Upper lobe of left lung (tissue), 6 donors: ENCODE results near the gene SMCHD1. TPM values are rescaled to one million over a fixed set of nuclear protein-coding genes. Genes with fewer than 3 reads are reported as not detected.
"Not testable (repeated sequence)": the region's sequence is repeated elsewhere in the genome, so short reads cannot be mapped to it uniquely, and the experiment has no call there.

ENCODE experiments used
- ATAC-seq, 2 donors: fragments of 200-7000 bp; cut with Tn5 transposase; one replicate each; pipeline ENCODE4 v1.9.1; 2022; ENCODE audit warnings: mild to moderate bottlenecking in 2 of 2, moderate library complexity in 2 of 2; ENCODE audit not compliant: low FRiP score in 2 of 2
- DNase-seq, 2 donors: peaks; one replicate each; pipeline ENCODE4 v3.0.0-alpha.2; 2019 to 2020
- H3K27ac ChIP-seq, 4 donors: fragments of 200-600 bp; sonication (generic); one replicate each; pipeline ENCODE4 v1.5.1; 2016 to 2019
- H3K27me3 ChIP-seq, 4 donors: fragments of 200-600 bp; sonication (generic); one replicate each; pipeline ENCODE4 v1.5.1; 2017 to 2019
- H3K36me3 ChIP-seq, 4 donors: fragments of 200-600 bp; sonication (generic); one replicate each; pipeline ENCODE4 v1.5.1; 2016 to 2019
- H3K4me1 ChIP-seq, 4 donors: fragments of 200-600 bp; sonication (generic); one replicate each; pipeline ENCODE4 v1.5.1; 2018 to 2019
- H3K4me3 ChIP-seq, 4 donors: fragments of 200-600 bp; sonication (generic); one replicate each; pipeline ENCODE4 v1.5.1; 2017 to 2019; ENCODE audit warnings: mild to moderate bottlenecking in 2 of 4, moderate library complexity in 1 of 4
- H3K9me3 ChIP-seq, 4 donors: fragments of 200-600 bp; sonication (generic); one replicate each; pipeline ENCODE4 v1.5.1; 2018 to 2019
- CTCF ChIP-seq, 6 experiments: fragments of 450-650 bp in 4 of 6; fragments of 200-600 bp in 2 of 6; sonication (generic) in 2 of 6; IDR thresholded peaks; one replicate each; pipeline ENCODE4 v1.5.1; 2016 to 2019; ENCODE audit warnings: antibody characterized with exemption in 6 of 6
- EP300 ChIP-seq, 4 donors: sonication (generic); formaldehyde crosslinking; IDR thresholded peaks; one replicate each; pipeline ENCODE4 v1.5.1; 2017; ENCODE audit warnings: antibody characterized with exemption in 4 of 4, control low read depth in 2 of 4
- POLR2A ChIP-seq, 4 donors: fragments of 450-650 bp; IDR thresholded peaks; one replicate each; pipeline ENCODE4 v1.5.1; 2016 to 2017; ENCODE audit warnings: antibody characterized with exemption in 4 of 4, mild to moderate bottlenecking in 2 of 4
- POLR2AphosphoS5 ChIP-seq, 2 donors: sonication (generic); formaldehyde crosslinking; IDR thresholded peaks; one replicate each; pipeline ENCODE4 v1.5.1; 2017; ENCODE audit warnings: antibody characterized with exemption in 2 of 2
- WGBS, 2 donors: methylation state at CpG; one replicate each; pipeline ENCODE4 v1.1.5; 2017 to 2018; 5-methylcytosine and 5-hydroxymethylcytosine counted together
- total RNA-seq, 6 donors: library from RNA; depleted of rRNA in 4 of 6; stranded (reverse); fragments of >200 nt in 4 of 6; gene quantifications; one replicate each; pipeline versions ENCODE4 v1.1.0 to v1.2.1, GENCODE V29; 2016 to 2021
- donor health status: DM: no; HTN: no; CAD: no; lungs with moderate emphysema.
- donor health status: DM: no; HTN: yes; CAD: no; lungs with severe emphysema.

SMCHD1 gene
- total RNA-seq, 6 donors from 2014 or later, result 39.2 to 157 (median 58.9) TPM

GRCh38 chr18:2825613-2826175 is 170.2 kb downstream of the SMCHD1 start:
- TF ChIP-seq POLR2A (IDR thresholded peaks at IDR 0.05), result no peak
- no peak for TF ChIP-seq EP300 (IDR thresholded peaks at IDR 0.05)
- Histone ChIP-seq H3K27me3 (no peaks in the 10 kb centered on the region), H3K4me1 (no peaks in the 10 kb centered on the region), H3K9me3 (no peaks in the 10 kb centered on the region), H3K36me3 (no peaks in the 10 kb centered on the region), H3K27ac (no peak overlapping the region), H3K4me3 (no peak overlapping the region)
- DNase-seq (no peak), ATAC-seq (no peak)
- 88 to 90% methylated on average over 3 of the region's 3 CpGs for WGBS, 2 donors

DNA sequence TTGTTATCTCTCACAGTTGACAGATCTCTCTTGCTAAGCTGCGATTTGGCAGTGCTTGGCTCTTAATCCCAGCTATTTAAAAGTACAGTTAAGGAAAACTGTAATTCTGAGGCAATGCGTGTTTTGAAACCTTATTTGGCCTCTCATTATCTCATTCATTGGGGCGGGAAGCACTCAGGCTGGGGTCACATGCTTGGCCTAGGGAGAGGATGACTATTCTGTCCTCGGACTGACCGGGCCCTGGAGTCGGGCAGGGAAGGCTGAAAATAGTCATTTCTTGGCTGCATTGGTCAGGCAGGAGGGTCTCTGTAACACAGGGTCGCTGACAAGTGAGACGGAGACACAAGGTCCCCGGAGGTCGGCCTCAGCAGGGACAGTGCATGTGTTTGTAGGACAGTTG is 171.1 kb downstream of the SMCHD1 start:
- Histone ChIP-seq H3K36me3 (no peaks in the 10 kb centered on the region), H3K27me3 (no peaks in the 10 kb centered on the region), H3K9me3 (no peaks in the 10 kb centered on the region), H3K4me3 (no peak overlapping the region), H3K27ac (no peak overlapping the region), H3K4me1 (no peaks in the 10 kb centered on the region)
- DNase-seq, result no peak
- 67 to 72% methylated on average over 10 of the region's 10 CpGs for WGBS, 2 donors
- TF ChIP-seq CTCF (IDR thresholded peaks at IDR 0.05), result no peak
- TF ChIP-seq POLR2AphosphoS5 (IDR thresholded peaks at IDR 0.05), result peak in 1 of 2 donors; percentile 28
- ATAC-seq, result peak in 1 of 2 donors; percentile 92

- WGBS, 2 donors, result 76 to 83% methylated on average over 5 of the region's 5 CpGs
- H3K36me3 ChIP-seq, result no peaks in the 10 kb centered on the region
- H3K9me3 ChIP-seq, result no peaks in the 10 kb centered on the region
- no peak overlapping the region for H3K4me3 ChIP-seq
- H3K27me3 ChIP-seq, result no peaks in the 10 kb centered on the region
- no peak for DNase-seq
- H3K4me1 ChIP-seq, result no peaks in the 10 kb centered on the region
- no peak for ATAC-seq
- TF ChIP-seq EP300 (IDR thresholded peaks at IDR 0.05) (no peak), CTCF (IDR thresholded peaks at IDR 0.05) (no peak), POLR2A (IDR thresholded peaks at IDR 0.05) (no peak)
- H3K27ac ChIP-seq, result no peak overlapping the region
Observed at GRCh38 chr18:2827061-2827460, 171.5 kb downstream of the SMCHD1 start.

GRCh38 chr18:2836118-2836517 is 180.6 kb downstream of the SMCHD1 start:
- not testable (repeated sequence) for H3K4me3 ChIP-seq, H3K27ac ChIP-seq, H3K9me3 ChIP-seq, H3K27me3 ChIP-seq, ATAC-seq, H3K4me1 ChIP-seq, H3K36me3 ChIP-seq, DNase-seq
- 88 to 98% methylated on average over 3 of the region's 3 CpGs for WGBS, 2 donors

DNA sequence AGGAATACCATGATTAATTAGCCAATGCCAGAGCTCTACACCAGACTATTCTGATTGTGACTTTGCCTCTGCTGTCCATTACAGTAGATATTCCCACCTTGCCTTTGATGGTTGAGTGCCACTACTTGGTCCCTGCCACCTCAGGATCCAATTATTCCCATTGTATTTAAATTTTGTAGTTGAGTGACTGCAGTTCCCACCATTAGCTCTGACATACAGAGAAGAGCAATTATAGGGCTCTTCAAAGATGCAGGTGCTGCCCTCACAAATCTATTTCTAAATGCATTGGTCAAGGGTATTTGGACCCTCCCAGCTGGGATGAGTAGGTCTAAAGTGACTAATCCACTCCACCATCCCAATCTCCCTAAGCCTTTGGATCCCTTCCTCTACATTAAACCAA is 181.8 kb downstream of the SMCHD1 start:
- not testable (repeated sequence) for H3K27ac ChIP-seq, ATAC-seq, H3K4me3 ChIP-seq, DNase-seq, H3K4me1 ChIP-seq, H3K27me3 ChIP-seq, H3K9me3 ChIP-seq, H3K36me3 ChIP-seq

DNA sequence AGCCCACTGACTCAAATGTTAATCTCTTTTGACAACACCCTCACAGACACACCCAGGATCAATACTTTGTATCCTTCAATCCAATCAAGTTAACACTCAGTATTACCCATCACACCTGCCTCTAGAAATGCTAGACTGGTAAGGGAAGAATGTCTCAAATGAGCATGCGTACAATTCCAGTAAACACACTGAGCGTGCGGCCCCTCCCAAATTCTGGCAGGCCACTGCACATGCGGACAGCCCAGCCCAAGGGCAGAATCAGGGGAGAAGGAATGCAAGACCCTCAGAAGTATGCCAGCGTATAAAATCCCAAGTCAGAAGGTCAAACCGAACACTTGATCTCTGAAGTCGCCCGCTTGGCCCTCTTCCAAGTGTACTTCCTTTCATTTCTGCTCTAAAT is 183.7 kb downstream of the SMCHD1 start:
- DNase-seq (peak in 1 of 2 donors; percentile 32), ATAC-seq (no peak)
- Histone ChIP-seq H3K4me3 (no peak overlapping the region), H3K36me3 (no peaks in the 10 kb centered on the region), H3K27ac (no peak overlapping the region), H3K9me3 (peaks cover 0 to 5% (median 0%) of the 10 kb centered on the region in 4 donors), H3K4me1 (no peaks in the 10 kb centered on the region), H3K27me3 (no peaks in the 10 kb centered on the region)
- WGBS, 2 donors, result 65 to 82% methylated on average over 8 of the region's 8 CpGs
- TF ChIP-seq POLR2A (IDR thresholded peaks at IDR 0.05) (no peak), CTCF (IDR thresholded peaks at IDR 0.05) (no peak), POLR2AphosphoS5 (IDR thresholded peaks at IDR 0.05) (no peak), EP300 (IDR thresholded peaks at IDR 0.05) (no peak)
